ENCODE results near the gene FGF12.
A peak's percentile ranks its signal among the peaks of the same experiment; 100 is the strongest.

Gene FGF12

DNA sequence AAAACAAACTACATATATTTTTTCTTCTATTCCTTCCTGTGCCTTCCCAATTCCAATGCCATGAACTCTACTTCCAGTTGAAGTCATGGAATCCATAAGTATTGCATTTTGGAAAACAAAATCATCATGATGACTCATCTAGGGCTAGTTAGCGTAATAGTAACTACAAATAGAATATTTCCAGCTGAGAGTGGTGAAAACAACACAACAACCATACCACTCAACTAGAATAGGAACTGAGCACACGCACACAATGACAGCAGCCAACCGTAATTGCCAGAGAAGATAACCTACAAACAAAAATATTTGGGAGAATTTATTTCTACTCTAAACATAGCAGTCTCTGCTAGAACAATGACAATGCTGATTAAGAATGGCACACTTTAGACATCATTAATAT lies 225.9 kb downstream of the FGF12 start:
- TF ChIP-seq JUND (IDR thresholded peaks at IDR 0.05; ENCODE audit: low read depth), result no peak
- DNase-seq (ENCODE audit: low read depth in 1 of 2, low spot score in 1 of 2), result no peak
- in situ Hi-C loops (cut with HindIII; ENCODE audit: low pct_unique_long_range_greater_than_20kb, low sequenced_read_pairs), result no loop called here

DNA sequence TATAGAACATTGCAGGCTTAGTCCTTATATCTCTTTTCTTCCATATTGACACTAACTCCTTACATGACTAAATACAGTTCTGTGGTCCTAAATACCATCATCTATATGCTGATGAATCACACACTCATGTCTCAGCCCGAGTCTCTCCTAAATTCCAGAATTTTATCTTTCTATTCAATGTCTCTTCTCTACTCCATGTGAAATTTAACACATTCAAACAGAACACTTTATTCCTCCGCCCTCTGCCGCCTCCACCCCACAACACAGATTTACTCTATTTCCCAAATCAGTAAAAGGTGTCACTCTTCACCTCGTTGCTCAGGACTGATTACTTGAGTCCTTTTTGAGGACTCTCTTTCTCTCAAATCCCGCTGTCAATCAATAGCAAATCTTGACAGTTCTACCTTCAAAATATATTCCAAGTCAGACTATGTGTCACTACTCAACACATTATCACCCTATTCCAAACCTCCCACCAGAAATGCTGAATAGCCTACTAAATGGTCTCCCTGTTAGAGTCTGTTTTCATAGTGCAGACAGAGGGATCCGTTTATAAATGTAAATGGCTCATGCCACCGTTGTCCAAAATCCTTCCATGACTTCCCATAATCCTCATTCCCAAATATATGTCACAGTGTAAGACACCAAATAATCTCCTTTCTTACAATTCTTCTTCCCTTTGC lies 230.3 kb downstream of the FGF12 start:
- in situ Hi-C loops (cut with HindIII; ENCODE audit: low pct_unique_long_range_greater_than_20kb, low sequenced_read_pairs), result no loop called here
- DNase-seq (ENCODE audit: low read depth in 1 of 2, low spot score in 1 of 2), result no peak
- TF ChIP-seq JUND (IDR thresholded peaks at IDR 0.05; ENCODE audit: low read depth), result no peak

DNA sequence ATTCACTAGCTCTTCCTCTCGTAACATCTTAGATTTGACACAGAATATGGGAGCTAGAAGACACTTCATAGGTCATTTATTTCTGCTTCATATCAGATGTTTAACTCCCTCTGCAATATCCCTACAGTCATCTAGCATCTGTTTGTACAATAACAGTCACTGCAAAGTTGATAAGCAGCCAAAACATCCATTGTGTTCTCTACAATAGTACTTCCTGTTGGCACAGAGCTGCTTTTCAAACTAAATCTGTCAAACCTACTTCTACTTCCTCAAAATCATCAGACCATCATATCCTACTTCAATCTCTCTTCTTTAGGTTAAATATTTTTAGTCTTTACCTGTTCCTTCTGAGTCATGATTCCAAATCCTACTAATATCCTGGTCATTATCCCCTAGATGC lies 233.2 kb downstream of the FGF12 start:
- no peak for DNase-seq (ENCODE audit: low read depth in 1 of 2, low spot score in 1 of 2)
- in situ Hi-C loops (cut with HindIII; ENCODE audit: low pct_unique_long_range_greater_than_20kb, low sequenced_read_pairs), result no loop called here
- TF ChIP-seq JUND (IDR thresholded peaks at IDR 0.05; ENCODE audit: low read depth), result no peak

DNA sequence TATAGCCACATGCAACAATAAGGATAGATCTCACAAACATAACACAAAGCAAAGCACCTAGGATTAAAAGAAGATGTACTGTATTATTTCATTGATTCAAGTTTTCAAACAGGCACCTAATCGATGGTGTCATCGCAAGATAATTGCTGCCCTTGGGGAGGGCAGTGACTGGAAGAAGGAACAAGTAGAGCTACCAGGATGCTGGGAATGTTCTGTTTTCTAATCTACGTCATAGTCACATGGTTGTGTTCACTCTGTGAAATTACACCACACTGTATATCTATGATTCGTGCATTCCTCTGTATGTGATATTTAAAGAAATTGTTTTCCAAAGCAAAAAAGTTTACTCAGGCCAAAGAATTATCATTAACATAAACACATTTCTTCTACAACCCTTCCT lies 236.6 kb downstream of the FGF12 start:
- DNase-seq (ENCODE audit: low read depth in 1 of 2, low spot score in 1 of 2), result no peak
- no peak for TF ChIP-seq JUND (IDR thresholded peaks at IDR 0.05; ENCODE audit: low read depth)
- in situ Hi-C loops (cut with HindIII; ENCODE audit: low pct_unique_long_range_greater_than_20kb, low sequenced_read_pairs), result no loop called here

DNA sequence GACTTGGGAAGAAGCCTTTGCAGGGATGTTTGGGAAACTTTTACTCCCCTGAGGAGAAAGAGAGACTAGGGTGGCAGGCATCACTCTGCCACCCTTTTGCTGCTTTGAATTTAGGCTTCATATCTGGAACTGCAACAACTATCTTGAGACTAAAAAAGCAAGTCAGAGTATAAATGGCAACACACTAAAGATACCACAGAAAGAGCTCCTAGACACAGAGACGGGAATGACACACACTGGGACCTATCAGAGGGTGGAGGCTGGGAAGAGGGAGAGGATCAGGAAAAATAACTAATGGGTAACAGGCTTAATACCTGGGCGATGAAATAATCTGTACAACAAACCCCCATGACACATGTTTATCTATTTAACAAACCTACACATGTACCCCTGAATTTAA lies 237.8 kb downstream of the FGF12 start:
- TF ChIP-seq JUND (IDR thresholded peaks at IDR 0.05; ENCODE audit: low read depth), result no peak
- no peak for DNase-seq (ENCODE audit: low read depth in 1 of 2, low spot score in 1 of 2)
- in situ Hi-C loops (cut with HindIII; ENCODE audit: low pct_unique_long_range_greater_than_20kb, low sequenced_read_pairs), result no loop called here

DNA sequence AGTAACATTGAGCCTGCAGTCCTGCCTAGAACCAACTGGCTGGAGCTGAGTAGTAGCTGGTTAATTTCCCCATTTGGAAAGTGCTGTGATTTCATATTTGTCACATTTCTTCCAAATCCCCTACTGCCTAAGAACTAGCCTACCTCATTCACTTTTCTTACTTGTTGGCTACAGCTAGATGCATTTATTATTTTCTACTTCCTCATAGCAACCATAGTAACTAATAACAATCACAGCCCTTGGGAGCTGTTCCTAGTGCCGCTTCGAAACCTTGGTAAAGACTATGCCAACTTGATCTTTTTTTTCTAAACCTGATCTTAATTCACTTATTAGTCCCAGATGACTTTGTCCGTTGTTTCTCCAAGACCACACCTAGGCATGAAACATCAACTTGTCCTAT lies 240.3 kb downstream of the FGF12 start:
- in situ Hi-C loops (cut with HindIII; ENCODE audit: low pct_unique_long_range_greater_than_20kb, low sequenced_read_pairs), result no loop called here
- TF ChIP-seq JUND (IDR thresholded peaks at IDR 0.05; ENCODE audit: low read depth), result no peak
- DNase-seq (ENCODE audit: low read depth in 1 of 2, low spot score in 1 of 2), result no peak

DNA sequence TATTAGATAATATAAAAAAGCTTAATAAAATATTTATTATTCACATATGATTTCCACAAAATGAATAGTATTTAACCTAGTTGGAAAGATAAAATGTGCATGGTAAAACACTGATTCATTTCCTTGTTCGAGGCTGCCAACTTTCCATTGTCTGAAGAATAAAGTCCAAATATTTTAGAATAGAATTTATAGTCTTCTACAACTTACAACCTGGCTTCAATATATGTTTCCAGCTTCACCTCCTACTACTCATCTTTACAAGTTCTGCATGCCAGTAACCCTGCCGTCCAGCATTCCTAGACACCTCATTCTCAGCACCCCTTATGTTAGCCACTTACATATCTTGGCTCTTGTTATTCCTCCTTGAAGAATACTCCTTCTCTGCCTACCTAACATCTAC lies 244.5 kb downstream of the FGF12 start:
- TF ChIP-seq JUND (IDR thresholded peaks at IDR 0.05; ENCODE audit: low read depth), result no peak
- peak in 1 of 2 experiments; percentile 29 for DNase-seq (ENCODE audit: low read depth in 1 of 2, low spot score in 1 of 2)
- in situ Hi-C loops (cut with HindIII; ENCODE audit: low pct_unique_long_range_greater_than_20kb, low sequenced_read_pairs), result no loop called here

DNA sequence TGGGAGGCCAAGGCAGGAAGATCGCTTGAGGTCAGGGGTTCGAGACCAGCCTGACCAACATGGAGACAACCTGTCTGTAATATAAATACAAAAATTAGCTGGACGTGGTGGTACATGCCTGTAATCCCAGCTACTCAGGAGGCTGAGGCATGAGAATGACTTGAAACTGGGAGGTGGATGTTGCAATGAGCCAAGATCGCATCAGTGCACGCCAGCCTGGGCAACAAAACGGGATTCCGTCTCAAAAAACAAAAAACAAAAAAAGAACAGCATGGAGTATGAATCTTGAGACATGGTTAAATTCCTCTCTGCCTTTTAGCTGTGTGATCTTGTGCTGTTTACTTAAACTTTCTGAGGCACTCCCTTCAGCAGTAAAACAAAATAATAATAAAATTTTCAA lies 244.9 kb downstream of the FGF12 start:
- DNase-seq (ENCODE audit: low read depth in 1 of 2, low spot score in 1 of 2), result no peak
- TF ChIP-seq JUND (IDR thresholded peaks at IDR 0.05; ENCODE audit: low read depth), result no peak
- in situ Hi-C loops (cut with HindIII; ENCODE audit: low pct_unique_long_range_greater_than_20kb, low sequenced_read_pairs), result no loop called here

DNA sequence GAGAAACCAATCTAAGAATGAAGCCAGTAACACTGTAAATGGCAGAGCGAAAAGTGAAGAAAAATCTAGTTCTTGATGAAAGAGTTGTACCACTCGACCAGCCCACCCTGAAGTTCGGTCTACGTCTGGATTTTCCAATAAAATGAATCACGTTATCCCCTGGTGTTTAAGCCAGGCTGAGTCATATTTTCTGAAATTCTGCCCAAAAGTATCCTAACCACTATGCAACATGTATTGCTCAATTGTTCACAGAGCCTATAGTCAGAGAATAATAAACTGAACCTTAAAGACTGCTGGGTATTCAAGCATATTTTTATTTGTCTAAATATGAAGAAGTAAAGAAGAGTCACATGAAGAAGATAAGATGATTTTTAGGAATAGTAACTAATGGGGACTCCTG lies 245.7 kb downstream of the FGF12 start:
- in situ Hi-C loops (cut with HindIII; ENCODE audit: low pct_unique_long_range_greater_than_20kb, low sequenced_read_pairs), result no loop called here
- TF ChIP-seq JUND (IDR thresholded peaks at IDR 0.05; ENCODE audit: low read depth), result no peak
- no peak for DNase-seq (ENCODE audit: low read depth in 1 of 2, low spot score in 1 of 2)

DNA sequence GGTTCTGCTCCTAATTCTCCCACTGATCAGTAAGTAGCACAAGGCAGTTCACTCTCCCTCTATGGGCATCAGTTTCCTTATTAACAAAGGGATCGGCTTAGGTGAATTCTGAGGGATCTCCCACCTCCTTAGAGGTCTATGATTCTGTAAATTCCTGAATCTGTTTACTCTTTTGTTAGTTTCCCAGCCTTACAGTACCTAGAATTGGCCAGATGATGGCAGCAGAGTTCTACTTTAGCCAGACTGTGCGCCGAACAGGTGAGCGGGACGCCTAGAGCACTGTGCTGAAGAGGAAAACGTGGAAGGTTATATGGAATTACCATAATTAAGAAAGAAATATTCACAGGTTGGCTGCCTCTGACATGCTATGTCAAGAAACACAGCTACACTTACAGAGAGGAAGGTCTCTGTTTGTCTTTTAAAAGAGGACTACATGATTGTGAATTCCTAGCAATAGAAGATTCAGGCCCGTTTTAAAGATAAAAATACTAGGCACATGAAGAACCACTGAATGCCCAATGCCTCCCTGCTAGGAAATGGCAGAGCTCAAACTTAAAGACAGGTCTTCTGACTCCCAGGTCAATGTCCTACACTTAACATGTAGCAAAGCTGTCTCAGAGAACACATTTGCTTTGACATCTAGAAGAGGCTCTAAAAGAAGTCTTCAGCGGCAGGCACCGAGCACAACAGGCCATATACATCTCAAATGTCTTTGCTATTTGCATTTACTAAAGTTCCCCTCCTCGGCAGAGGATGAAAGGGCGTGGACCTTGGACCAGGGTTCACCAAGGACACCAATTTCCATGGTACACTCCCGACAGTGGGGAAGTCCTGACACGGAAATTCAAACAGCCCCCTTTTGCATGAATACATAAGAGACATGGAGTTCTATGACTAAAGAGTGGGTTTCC lies 259.9 kb downstream of the FGF12 start:
- TF ChIP-seq JUND (IDR thresholded peaks at IDR 0.05; ENCODE audit: low read depth), result no peak
- in situ Hi-C loops (cut with HindIII; ENCODE audit: low pct_unique_long_range_greater_than_20kb, low sequenced_read_pairs), result no loop called here
- DNase-seq (ENCODE audit: low read depth in 1 of 2, low spot score in 1 of 2), result peak; percentile 59 to 89

DNA sequence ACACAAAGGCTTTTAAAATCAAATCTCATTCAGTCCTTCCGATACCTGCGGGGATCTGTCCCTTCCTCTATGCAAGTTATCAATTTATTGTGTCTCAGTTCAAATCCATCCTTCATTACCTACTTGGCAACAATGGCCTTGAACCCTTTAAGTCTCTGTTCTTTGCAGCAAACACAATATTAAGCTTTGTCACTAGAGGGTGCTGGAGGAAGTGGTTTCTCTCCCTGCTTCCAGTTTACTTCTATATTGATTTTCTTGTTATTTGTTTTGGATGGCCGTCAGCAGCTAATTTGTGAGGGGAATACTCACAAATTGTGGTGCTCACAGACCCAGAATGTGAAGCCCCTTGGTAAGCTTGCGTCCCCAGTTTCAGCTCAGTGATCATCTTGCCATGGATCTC lies 278.3 kb downstream of the FGF12 start:
- TF ChIP-seq JUND (IDR thresholded peaks at IDR 0.05; ENCODE audit: low read depth), result no peak
- peak; percentile 28 to 64 for DNase-seq (ENCODE audit: low read depth in 1 of 2, low spot score in 1 of 2)
- in situ Hi-C loops (cut with HindIII; ENCODE audit: low pct_unique_long_range_greater_than_20kb, low sequenced_read_pairs), result no loop called here

DNA sequence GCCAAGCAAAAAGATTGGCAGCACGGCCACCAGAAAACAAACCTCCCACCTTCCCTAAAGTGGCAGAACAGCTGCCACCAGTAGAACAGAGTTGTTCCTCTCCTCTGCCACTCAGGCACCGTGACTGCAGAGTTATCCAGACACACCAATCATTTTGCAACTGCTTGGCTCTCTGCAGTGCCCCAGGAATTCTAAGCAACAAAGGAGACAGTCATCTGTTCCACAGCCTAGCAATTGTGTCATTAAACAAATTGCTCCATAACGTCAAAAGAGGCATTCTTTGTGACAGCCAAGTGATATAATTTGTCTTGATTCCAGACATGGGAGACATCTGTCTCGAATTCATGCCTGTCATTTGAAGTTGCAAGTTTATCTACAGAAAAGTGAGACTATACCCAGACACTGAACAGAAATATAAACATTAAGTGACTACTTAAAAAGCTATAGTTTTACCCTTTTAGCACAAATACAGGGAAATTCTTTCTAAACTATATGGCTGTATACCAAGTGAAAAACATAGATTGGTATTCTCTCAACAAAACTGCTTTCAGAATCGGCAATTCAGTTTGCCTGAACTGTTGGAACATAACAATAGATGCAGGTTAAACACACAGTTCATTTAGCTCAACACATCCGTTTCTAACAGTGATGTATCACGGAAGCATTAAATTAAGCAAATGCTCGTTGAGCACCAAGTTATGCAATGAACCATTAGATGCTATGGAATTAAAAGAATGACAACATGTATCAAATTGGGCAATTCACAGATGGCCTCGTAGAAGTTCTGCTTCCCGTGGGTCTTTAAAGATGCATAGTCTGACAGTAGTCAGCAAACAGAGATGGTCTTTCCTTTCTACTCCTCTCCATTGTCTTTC lies 281.3 kb downstream of the FGF12 start:
- in situ Hi-C loops (cut with HindIII; ENCODE audit: low pct_unique_long_range_greater_than_20kb, low sequenced_read_pairs), result no loop called here
- no peak for DNase-seq (ENCODE audit: low read depth in 1 of 2, low spot score in 1 of 2)
- no peak for TF ChIP-seq JUND (IDR thresholded peaks at IDR 0.05; ENCODE audit: low read depth)

DNA sequence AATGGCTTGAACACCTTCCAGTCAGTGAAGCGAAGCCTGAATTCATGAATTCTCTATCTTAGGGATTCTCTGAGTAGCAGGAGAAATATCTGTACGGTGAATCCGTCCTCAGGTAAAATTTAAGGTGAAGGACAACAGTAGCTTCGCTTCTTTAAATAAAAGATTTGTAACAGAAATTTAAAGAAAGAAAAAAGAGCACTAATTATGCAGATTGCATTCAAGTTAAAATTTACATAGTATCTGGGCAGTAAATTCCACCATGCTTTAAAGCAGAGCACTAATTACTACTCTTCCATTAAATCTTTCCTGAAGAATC lies 282.6 kb downstream of the FGF12 start:
- TF ChIP-seq JUND (IDR thresholded peaks at IDR 0.05; ENCODE audit: low read depth), result no peak
- in situ Hi-C loops (cut with HindIII; ENCODE audit: low pct_unique_long_range_greater_than_20kb, low sequenced_read_pairs), result no loop called here
- no peak for DNase-seq (ENCODE audit: low read depth in 1 of 2, low spot score in 1 of 2)
